ENCODE data around the gene TMEM52B. TPM values are rescaled to one million over a fixed set of nuclear protein-coding genes. Genes with fewer than 3 reads are reported as not detected.

The TMEM52B gene
- total and polyA plus RNA-seq, 2 experiments from 2014 or later, result not detected

GRCh38 chr12:10221846-10222245, 43.0 kb downstream of the TMEM52B start:
- H3K9me3 Mint-ChIP-seq, result no peaks in the 10 kb centered on the region
- H3K4me2 ChIP-seq, result no peak overlapping the region
- peaks cover 13% of the 10 kb centered on the region for H3K79me2 ChIP-seq (replicated peaks; ENCODE audit: insufficient read depth)
- H4K20me1 ChIP-seq (replicated peaks; ENCODE audit: insufficient read depth), result 0 out of 2 replicates have a peak, but pooled peaks cover 5% of the 10 kb centered on the region
- TF ChIP-seq NANOG (IDR thresholded peaks at IDR 0.05; ENCODE audit: borderline replicate concordance), result no peak
- no peak for TF ChIP-seq ZNF462 (CRISPR knock-in tag; IDR thresholded peaks at IDR 0.05)
- no peak for TF ChIP-seq EZH2 (IDR thresholded peaks at IDR 0.05; ENCODE audit: low read depth, unreplicated experiment)
- no peak for TF ChIP-seq POLR2AphosphoS5 (IDR thresholded peaks at IDR 0.05; ENCODE audit: low read depth)
- no peak for TF ChIP-seq EZH2phosphoT487 (IDR thresholded peaks at IDR 0.05; ENCODE audit: unreplicated experiment)
- no peak for TF ChIP-seq REST (IDR thresholded peaks at IDR 0.05; ENCODE audit: unreplicated experiment)
- no peak for TF ChIP-seq CTCF (conservative IDR thresholded peaks at IDR 0.05; ENCODE audit: low read depth in 2 of 2)
- no peak for TF ChIP-seq ZNF331 (CRISPR knock-in tag; IDR thresholded peaks at IDR 0.05; ENCODE audit: low read depth)
- TF ChIP-seq ETS1 (IDR thresholded peaks at IDR 0.05), result no peak
- no peak for TF ChIP-seq STAT1 (IDR thresholded peaks at IDR 0.05; ENCODE audit: unreplicated experiment)
- no peak for TF ChIP-seq JUNB (IDR thresholded peaks at IDR 0.05; ENCODE audit: unreplicated experiment)
- H3K4me3 ChIP-seq, result no peak overlapping the region
- H3K9me2 ChIP-seq (ENCODE audit: insufficient read depth), result no peaks in the 10 kb centered on the region
- H3F3A ChIP-seq (replicated peaks; ENCODE audit: low read depth), result no peaks in the 10 kb centered on the region
- H3K27me3 Mint-ChIP-seq (ENCODE audit: insufficient read depth, low read depth, poor library complexity), result peaks cover 3% of the 10 kb centered on the region
- H3K4me1 Mint-ChIP-seq, result no peaks in the 10 kb centered on the region; the same call in 2 of the 3 replicates
- no peaks in the 10 kb centered on the region for H3K27me3 ChIP-seq (ENCODE audit: insufficient read depth)
- no peak overlapping the region for H3K4me3 Mint-ChIP-seq
- H3K27ac ChIP-seq (ENCODE audit: low read depth), result no peak overlapping the region
- H3K36me3 Mint-ChIP-seq (ENCODE audit: low read depth), result peaks cover 64% of the 10 kb centered on the region
- no peaks in the 10 kb centered on the region for H3K4me1 ChIP-seq (ENCODE audit: insufficient read depth)
- H3K27ac Mint-ChIP-seq, result no peak overlapping the region
- DNase-seq (ENCODE audit: low spot score) (no peak), ATAC-seq (no peak)
- H2AFZ ChIP-seq, result no peak overlapping the region
- peaks cover 22% of the 10 kb centered on the region for H3K36me3 ChIP-seq (ENCODE audit: insufficient read depth)

Data from GM23338 (cell line).